Hepatocyte (in vitro differentiated cells): Measurements from ENCODE around the gene ALDH9A1. TPM values are rescaled to one million over a fixed set of nuclear protein-coding genes. Genes with fewer than 3 reads are reported as not detected.
A peak's percentile ranks its signal among the peaks of the same experiment; 100 is the strongest.
"Not testable (repeated sequence)": the region's sequence is repeated elsewhere in the genome, so short reads cannot be mapped to it uniquely, and the experiment has no call there.

Experiments used
- DNase-seq: peaks from one replicate; pipeline ENCODE4 v3.0.0-alpha.2; 2016; ENCODE audit warnings: low spot score
- H2AFZ ChIP-seq: fragments of 200-600 bp; sonication (generic); 2 replicates; pipeline ENCODE4 v1.6.0; 2016; ENCODE audit warnings: antibody characterized with exemption, mild to moderate bottlenecking
- H3K27ac ChIP-seq: fragments of 200-600 bp; sonication (generic); 2 replicates; pipeline ENCODE4 v1.5.1; 2016; ENCODE audit warnings: mild to moderate bottlenecking
- H3K27me3 ChIP-seq: fragments of 200-600 bp; sonication (generic); 2 replicates; pipeline ENCODE4 v1.6.1; 2016
- H3K36me3 ChIP-seq: fragments of 200-600 bp; sonication (generic); replicated peaks from 2 replicates; pipeline ENCODE4 v1.5.1; 2016; ENCODE audit warnings: low read depth; ENCODE audit not compliant: insufficient read depth
- H3K4me1 ChIP-seq: fragments of 200-600 bp; sonication (generic); 2 replicates; pipeline ENCODE4 v1.5.1; 2016; ENCODE audit warnings: mild to moderate bottlenecking, moderate library complexity; ENCODE audit not compliant: insufficient read depth
- H3K4me2 ChIP-seq: fragments of 200-600 bp; sonication (generic); 2 replicates; pipeline ENCODE4 v1.6.0; 2016
- H3K4me3 ChIP-seq: fragments of 200-600 bp; sonication (generic); 2 replicates; pipeline ENCODE4 v1.5.1; 2016; ENCODE audit warnings: mild to moderate bottlenecking
- H3K79me2 ChIP-seq: fragments of 200-600 bp; sonication (generic); 2 replicates; pipeline ENCODE4 v1.6.0; 2017; ENCODE audit warnings: mild to moderate bottlenecking
- H3K9me2 ChIP-seq: fragments of 200-600 bp; sonication (generic); replicated peaks from 2 replicates; pipeline ENCODE4 v1.6.0; 2017; ENCODE audit warnings: mild to moderate bottlenecking; ENCODE audit not compliant: insufficient read depth
- H3K9me3 ChIP-seq: fragments of 200-600 bp; sonication (generic); 2 replicates; pipeline ENCODE4 v1.5.1; 2016; ENCODE audit warnings: low read depth, mild to moderate bottlenecking
- H4K20me1 ChIP-seq: fragments of 200-600 bp; sonication (generic); 2 replicates; pipeline ENCODE4 v1.6.0; 2016; ENCODE audit warnings: mild to moderate bottlenecking; ENCODE audit not compliant: insufficient read depth, poor library complexity, severe bottlenecking
- EZH2 ChIP-seq: fragments of 200-600 bp; sonication (generic); IDR thresholded peaks from 2 replicates; pipeline ENCODE4 v1.6.1; 2016; ENCODE audit warnings: antibody characterized with exemption, mild to moderate bottlenecking, borderline replicate concordance
- EZH2phosphoT487 ChIP-seq: fragments of 200-600 bp; sonication (generic); IDR thresholded peaks from one replicate; pipeline ENCODE4 v1.6.1; 2018; ENCODE audit warnings: antibody characterized with exemption, mild to moderate bottlenecking, low read depth, moderate library complexity; ENCODE audit not compliant: unreplicated experiment, severe bottlenecking
- WGBS: methylation state at CpG from one replicate; pipeline ENCODE4 v1.1.6; 2016; ENCODE audit warnings: low lambda C conversion rate; ENCODE audit errors: missing lambda C conversion rate; 5-methylcytosine and 5-hydroxymethylcytosine counted together
- polyA plus RNA-seq: library from polyadenylated mRNA; unstranded; fragments of >200 nt; fragmentation: Nextera tagmentation; extraction: Ambion mirVana; gene quantifications from 2 replicates; pipeline ENCODE4 v1.2.1, GENCODE V29; 2016
- total RNA-seq: library from RNA; depleted of rRNA; stranded (reverse); fragments of >200 nt; gene quantifications from 2 replicates; pipeline ENCODE4 v1.2.3, GENCODE V29; 2014
- TF ChIP-seq, protein P1 (sequence below): fragments of 200-600 bp; sonication (generic); IDR thresholded peaks from 2 replicates; pipeline ENCODE4 v1.5.1; 2016; ENCODE audit warnings: antibody characterized with exemption, mild to moderate bottlenecking; ENCODE audit not compliant: poor library complexity

ALDH9A1 gene
- total RNA-seq (63.8 and 70.4 TPM in 2 replicates), polyA plus RNA-seq (57.1 and 58.6 TPM in 2 replicates)

DNA sequence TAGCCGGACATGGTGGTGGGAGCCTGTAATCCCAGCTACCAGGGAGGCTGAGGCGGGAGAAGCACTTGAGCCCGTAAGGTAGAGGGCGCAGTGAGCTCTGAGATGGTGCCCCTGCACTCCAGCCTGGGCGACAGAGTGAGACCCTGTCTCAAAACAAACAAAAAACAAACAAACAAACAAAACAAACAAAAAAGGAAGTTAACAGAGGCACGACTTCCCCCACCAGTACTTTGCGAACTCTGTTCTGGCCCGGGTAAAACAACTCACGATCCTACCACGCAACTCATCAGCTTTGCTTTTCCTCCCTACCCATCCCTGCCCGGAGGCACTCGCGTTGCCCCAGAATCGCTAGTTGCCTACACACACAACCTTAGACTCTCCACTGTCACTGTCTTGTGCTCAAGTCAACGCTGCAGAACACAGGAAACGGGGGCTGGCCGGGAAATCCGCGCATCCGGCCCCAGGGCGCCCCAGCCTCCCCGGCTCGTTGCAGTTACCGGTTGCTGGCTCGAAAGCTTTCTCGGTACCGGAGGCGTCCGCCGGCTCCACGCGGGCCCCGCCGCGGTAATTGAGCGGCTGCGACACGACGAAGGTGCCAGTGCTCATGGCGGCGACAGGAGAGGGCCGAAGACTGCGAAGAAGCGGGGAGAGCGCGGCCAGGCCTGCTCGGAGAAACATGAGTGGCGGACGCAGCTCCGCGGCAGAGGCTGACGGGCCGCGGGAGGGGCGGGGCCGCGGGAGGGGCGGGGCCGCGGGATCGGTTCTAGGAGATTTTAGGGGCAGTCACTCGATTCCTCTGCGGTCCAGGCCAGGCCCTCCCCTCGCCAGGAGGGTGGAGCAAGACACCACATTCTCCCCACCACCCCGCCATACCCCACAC is at the start of gene ALDH9A1:
Gene ALDH9A1 (minus strand): TSS at position 682 of the 880 bp plus-strand sequence. CDS start 4 bp downstream, at position 678.
- Histone ChIP-seq H3K9me2 (no peaks in the 10 kb centered on the region), H2AFZ (peak within 1 kb of the TSS; percentile 100), H3K4me1 (peaks cover 4% of the 10 kb centered on the region), H3K36me3 (no peaks in the 10 kb centered on the region), H3K4me2 (peak within 1 kb of the TSS; percentile 83), H3K79me2 (peaks cover 22% of the 10 kb centered on the region), H3K9me3 (no peaks in the 10 kb centered on the region), H4K20me1 (no peaks in the 10 kb centered on the region), H3K27me3 (no peaks in the 10 kb centered on the region), H3K4me3 (peak within 1 kb of the TSS; percentile 69), H3K27ac (peak within 1 kb of the TSS; percentile 99)
- TF ChIP-seq, protein P1, sequence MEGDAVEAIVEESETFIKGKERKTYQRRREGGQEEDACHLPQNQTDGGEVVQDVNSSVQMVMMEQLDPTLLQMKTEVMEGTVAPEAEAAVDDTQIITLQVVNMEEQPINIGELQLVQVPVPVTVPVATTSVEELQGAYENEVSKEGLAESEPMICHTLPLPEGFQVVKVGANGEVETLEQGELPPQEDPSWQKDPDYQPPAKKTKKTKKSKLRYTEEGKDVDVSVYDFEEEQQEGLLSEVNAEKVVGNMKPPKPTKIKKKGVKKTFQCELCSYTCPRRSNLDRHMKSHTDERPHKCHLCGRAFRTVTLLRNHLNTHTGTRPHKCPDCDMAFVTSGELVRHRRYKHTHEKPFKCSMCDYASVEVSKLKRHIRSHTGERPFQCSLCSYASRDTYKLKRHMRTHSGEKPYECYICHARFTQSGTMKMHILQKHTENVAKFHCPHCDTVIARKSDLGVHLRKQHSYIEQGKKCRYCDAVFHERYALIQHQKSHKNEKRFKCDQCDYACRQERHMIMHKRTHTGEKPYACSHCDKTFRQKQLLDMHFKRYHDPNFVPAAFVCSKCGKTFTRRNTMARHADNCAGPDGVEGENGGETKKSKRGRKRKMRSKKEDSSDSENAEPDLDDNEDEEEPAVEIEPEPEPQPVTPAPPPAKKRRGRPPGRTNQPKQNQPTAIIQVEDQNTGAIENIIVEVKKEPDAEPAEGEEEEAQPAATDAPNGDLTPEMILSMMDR, result peak; percentile 36
- TF ChIP-seq EZH2, result no peak
- WGBS, result 1% methylated on average over 47 of the region's 65 CpGs
- peak; percentile 87 for DNase-seq

DNA sequence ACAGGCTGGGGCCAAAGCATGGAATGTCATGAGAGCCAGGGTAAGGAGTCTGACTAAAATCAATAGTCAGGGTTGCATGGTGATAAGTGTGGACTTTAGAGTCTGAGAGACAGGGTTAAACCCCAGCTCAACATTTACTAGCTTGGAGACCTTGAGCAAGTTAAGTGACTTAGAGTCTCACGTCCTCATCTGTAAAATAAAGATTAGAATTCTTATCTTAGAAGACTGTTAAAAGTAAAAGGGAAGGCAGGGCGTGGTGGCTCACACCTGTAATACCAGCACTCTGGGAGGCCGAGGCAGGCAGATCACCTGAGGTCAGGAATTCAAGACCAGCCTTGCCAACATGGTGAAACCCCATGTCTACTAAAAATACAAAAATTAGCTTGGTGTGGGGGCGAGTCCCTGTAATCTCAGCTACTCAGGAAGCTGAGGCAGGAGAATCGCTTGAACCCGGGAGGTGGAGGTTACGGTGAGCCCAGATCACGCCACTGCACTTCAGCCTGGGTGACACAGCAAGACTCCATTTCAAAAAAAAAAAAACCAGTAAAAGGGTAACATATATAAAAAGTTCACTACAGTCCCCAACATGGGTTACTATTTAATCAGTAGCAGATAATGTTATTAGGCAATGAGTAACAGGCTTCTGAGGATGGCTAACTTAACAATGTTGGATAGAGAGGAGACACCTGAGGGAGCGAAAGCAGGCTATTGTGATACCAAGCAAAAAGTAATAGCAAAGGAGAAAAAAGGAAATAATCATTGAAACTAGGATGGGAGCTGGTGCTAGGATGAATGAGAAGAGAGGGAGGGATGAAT is 49.5 kb upstream of the ALDH9A1 start:
- WGBS, result 76% methylated on average over 9 of the region's 9 CpGs
- H3K4me1 ChIP-seq, result no peaks in the 10 kb centered on the region
- peak; percentile 57 for DNase-seq

DNA sequence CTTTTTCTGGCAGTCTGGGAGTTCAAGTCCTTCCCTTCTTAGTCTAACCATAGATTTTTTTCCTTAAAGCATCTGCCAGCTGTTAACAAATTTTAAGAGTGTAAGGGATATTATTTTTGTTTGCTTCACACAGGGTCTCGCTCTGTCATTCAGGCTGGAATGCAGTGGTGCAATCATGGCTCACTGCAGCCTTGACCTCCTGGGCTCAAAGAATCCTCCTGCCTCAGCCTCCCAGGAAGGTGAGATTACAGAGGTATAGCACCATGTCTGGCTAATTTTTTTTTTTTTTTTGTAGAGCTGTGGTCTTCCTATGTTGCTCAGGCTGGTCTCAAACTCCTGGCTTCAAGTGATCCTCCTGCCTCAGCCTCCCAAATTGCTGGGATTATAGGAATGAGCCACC is 46.6 kb upstream of the ALDH9A1 start:
- H3K36me3 ChIP-seq, H2AFZ ChIP-seq, DNase-seq, H3K4me3 ChIP-seq, H3K27ac ChIP-seq, H3K9me2 ChIP-seq, H3K9me3 ChIP-seq, H4K20me1 ChIP-seq, H3K4me1 ChIP-seq, H3K4me2 ChIP-seq, H3K27me3 ChIP-seq, H3K79me2 ChIP-seq: not testable (repeated sequence)
- WGBS, result 93% methylated on average over 1 of the region's 1 CpG

More for the DNA sequence above, 49.5 kb upstream of the ALDH9A1 start:
- Histone ChIP-seq H3K27ac (peak overlapping the region; percentile 31), H2AFZ (no peak overlapping the region), H4K20me1 (no peaks in the 10 kb centered on the region), H3K36me3 (no peaks in the 10 kb centered on the region), H3K4me3 (no peak overlapping the region), H3K27me3 (no peaks in the 10 kb centered on the region), H3K9me2 (peaks cover 3% of the 10 kb centered on the region), H3K79me2 (no peaks in the 10 kb centered on the region), H3K4me2 (peak overlapping the region; percentile 2), H3K9me3 (no peaks in the 10 kb centered on the region)
- TF ChIP-seq, protein P1, result no peak
- TF ChIP-seq EZH2phosphoT487, result no peak
- TF ChIP-seq EZH2, result no peak

DNA sequence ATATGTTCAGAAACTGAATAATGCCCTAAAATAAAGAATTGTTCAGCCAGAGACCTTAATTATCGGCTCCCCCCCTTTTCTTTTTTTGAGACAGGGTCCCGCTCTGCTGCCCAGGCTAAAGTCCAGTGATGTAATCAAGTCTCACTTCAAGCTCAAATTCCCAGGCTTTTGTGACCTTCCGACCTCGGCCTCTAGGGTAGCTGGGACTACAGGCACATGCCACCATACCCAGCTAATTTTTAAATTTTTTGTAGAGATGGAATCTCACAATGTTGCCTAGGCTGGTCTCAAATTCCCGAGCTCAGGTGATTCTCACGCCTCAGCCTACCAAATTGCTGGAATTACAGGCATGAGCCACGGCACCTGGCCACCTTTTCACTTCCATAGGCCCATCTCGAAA is 43.8 kb upstream of the ALDH9A1 start:
- H3K79me2 ChIP-seq, result no peaks in the 10 kb centered on the region
- H3K9me2 ChIP-seq, result peaks cover 3% of the 10 kb centered on the region
- no peaks in the 10 kb centered on the region for H3K27me3 ChIP-seq
- no peak overlapping the region for H3K4me2 ChIP-seq
- no peaks in the 10 kb centered on the region for H3K4me1 ChIP-seq
- no peaks in the 10 kb centered on the region for H4K20me1 ChIP-seq
- peaks cover 7% of the 10 kb centered on the region for H3K36me3 ChIP-seq
- H2AFZ ChIP-seq, result no peak overlapping the region
- WGBS, result 94% methylated on average over 8 of the region's 8 CpGs
- no peak overlapping the region for H3K27ac ChIP-seq
- no peak for DNase-seq
- TF ChIP-seq EZH2phosphoT487 (no peak), EZH2 (no peak)
- TF ChIP-seq, protein P1, result no peak
- no peaks in the 10 kb centered on the region for H3K9me3 ChIP-seq
- H3K4me3 ChIP-seq, result no peak overlapping the region
